GM12878 (cell line): ENCODE results near the gene MRRF. TPM values are rescaled to one million over a fixed set of nuclear protein-coding genes. Genes with fewer than 3 reads are reported as not detected.

Experiments used
- ATAC-seq: fragments of 200-7000 bp; cut with Tn5 transposase; 3 replicates; pipeline ENCODE4 v1.9.1; 2020; ENCODE audit warnings: mild to moderate bottlenecking, moderate library complexity
- BruUV-seq: library from RNA; stranded (reverse); fragments of 400-500 nt; replicated peaks from 2 replicates; lab custom pipeline; 2021; lab: Mats Ljungman, UMichigan
- CTCF ChIA-PET: fragments of 300-600 bp; sonication (Branson Sonifier 250); formaldehyde crosslinking; extraction: SDS; loops from one replicate; lab custom pipeline; 2021; ENCODE audit warnings: inconsistent platforms; lab: Yijun Ruan, JAX
- POLR2A ChIA-PET: fragments of 350-600 bp; formaldehyde crosslinking; extraction: SDS; loops from one replicate; lab custom pipeline; 2021; ENCODE audit warnings: inconsistent platforms; lab: Charles Lee
- RAD21 ChIA-PET: fragments of 300-600 bp; sonication (Branson Sonifier 250); formaldehyde crosslinking; loops from one replicate; lab custom pipeline; 2023; ENCODE audit warnings: antibody characterized with exemption; ENCODE audit not compliant: unreplicated experiment; lab: Charles Lee
- SMC1A ChIA-PET: fragments of 300-600 bp; sonication (Branson Sonifier 250); formaldehyde crosslinking; loops from one replicate; lab custom pipeline; 2023; ENCODE audit not compliant: unreplicated experiment, uncharacterized antibody; lab: Charles Lee
- DNase-seq: peaks from one replicate; pipeline ENCODE4 v3.0.0-alpha.2; 2011; ENCODE audit warnings: low read depth, low spot score
- FAIRE-seq: peaks from 3 replicates; lab custom pipeline; 2011; peaks lifted over from hg19 to GRCh38; lab: Jason Lieb, UNC
- H2AFZ ChIP-seq: 2 replicates; pipeline ENCODE4 v1.6.0; 2011; ENCODE audit warnings: low read depth, low read length, control low read depth; ENCODE audit not compliant: control insufficient read depth
- H3K27ac ChIP-seq: 2 replicates; pipeline ENCODE4 v1.5.1; 2011; ENCODE audit warnings: control low read depth; ENCODE audit not compliant: control insufficient read depth, insufficient read depth
- H3K27me3 ChIP-seq, 2 experiments: replicated peaks in 1 of 2; 2 replicates each; pipeline versions ENCODE4 v1.6.0 to v1.6.1; 2011; ENCODE audit warnings: low read length in 1 of 2; ENCODE audit not compliant: control insufficient read depth in 2 of 2, insufficient read depth in 2 of 2
- H3K36me3 ChIP-seq, 2 experiments: 2 replicates each; pipeline ENCODE4 v1.5.1; 2011; ENCODE audit warnings: low read length in 1 of 2; ENCODE audit not compliant: control insufficient read depth in 2 of 2, insufficient read depth in 2 of 2
- H3K4me1 ChIP-seq: 2 replicates; pipeline ENCODE4 v1.6.1; 2011; ENCODE audit warnings: mild to moderate bottlenecking, low read length, moderate library complexity, mixed read lengths; ENCODE audit not compliant: control insufficient read depth, insufficient read depth
- H3K4me2 ChIP-seq: 2 replicates; pipeline ENCODE4 v1.6.0; 2011; ENCODE audit warnings: control low read depth; ENCODE audit not compliant: control insufficient read depth, insufficient read depth
- H3K4me3 ChIP-seq: fragments of 200-600 bp; sonication (generic); 2 replicates; pipeline ENCODE4 v1.5.1; 2016
- H3K79me2 ChIP-seq: 2 replicates; pipeline ENCODE4 v1.6.0; 2011; ENCODE audit warnings: low read length; ENCODE audit not compliant: control insufficient read depth, insufficient read depth
- H3K9ac ChIP-seq: 2 replicates; pipeline ENCODE4 v1.8.0; 2011; ENCODE audit warnings: low read length, control low read depth, mixed read lengths; ENCODE audit not compliant: control insufficient read depth, insufficient read depth
- H3K9me3 ChIP-seq: replicated peaks from 3 replicates; pipeline ENCODE4 v1.5.1; 2011; ENCODE audit warnings: mild to moderate bottlenecking, low read length; ENCODE audit not compliant: control insufficient read depth, insufficient read depth
- H4K20me1 ChIP-seq: 2 replicates; pipeline ENCODE4 v1.6.0; 2011; ENCODE audit not compliant: control insufficient read depth, insufficient read depth
- ATF3 ChIP-seq: IDR thresholded peaks from 2 replicates; pipeline ENCODE4 v1.6.1; 2011; ENCODE audit warnings: low read depth, mild to moderate bottlenecking, low read length, moderate library complexity, borderline replicate concordance; ENCODE audit errors: extremely low read depth
- BCL3 ChIP-seq: IDR thresholded peaks from 2 replicates; pipeline ENCODE4 v1.6.1; 2011; ENCODE audit warnings: borderline replicate concordance, low read depth, mild to moderate bottlenecking, moderate library complexity, low read length; ENCODE audit not compliant: insufficient read depth, poor library complexity, severe bottlenecking
- CHD1 ChIP-seq: IDR thresholded peaks from 2 replicates; pipeline ENCODE4 v1.6.1; 2012; ENCODE audit warnings: low read depth, low read length, improper control_type of control experiment
- CHD4 ChIP-seq: fragments of 200-600 bp; sonication (generic); IDR thresholded peaks from 2 replicates; pipeline ENCODE4 v1.6.1; 2016; ENCODE audit warnings: mild to moderate bottlenecking
- KAT2A ChIP-seq: conservative IDR thresholded peaks from 2 replicates; pipeline ENCODE4 v1.6.1; 2011; ENCODE audit warnings: low read depth, low read length; ENCODE audit not compliant: control insufficient read depth
- MEF2B ChIP-seq: fragments of 450-650 bp; IDR thresholded peaks from 2 replicates; pipeline ENCODE4 v1.6.1; 2018; ENCODE audit warnings: mild to moderate bottlenecking, moderate library complexity; ENCODE audit not compliant: partially characterized antibody, poor library complexity, severe bottlenecking
- NFYA ChIP-seq: IDR thresholded peaks from 2 replicates; pipeline ENCODE4 v1.6.1; 2011; ENCODE audit warnings: low read depth, mild to moderate bottlenecking, low read length, improper control_type of control experiment, borderline replicate concordance
- NR2C1 ChIP-seq: fragments of 450-650 bp; IDR thresholded peaks from 2 replicates; pipeline ENCODE4 v1.6.1; 2017; ENCODE audit warnings: antibody characterized with exemption, mild to moderate bottlenecking, moderate library complexity
- POLR2AphosphoS5 ChIP-seq: IDR thresholded peaks from 2 replicates; pipeline ENCODE4 v1.6.1; 2011; ENCODE audit warnings: mild to moderate bottlenecking, low read length, inconsistent platforms
- RAD21 ChIP-seq: IDR thresholded peaks from 2 replicates; pipeline ENCODE4 v1.6.1; 2011; ENCODE audit warnings: mild to moderate bottlenecking, low read depth, low read length, moderate library complexity; ENCODE audit not compliant: insufficient read depth
- RUNX3 ChIP-seq: IDR thresholded peaks from 2 replicates; pipeline ENCODE4 v1.6.1; 2012; ENCODE audit warnings: low read length, inconsistent platforms
- SMARCA5 ChIP-seq: fragments of 450-650 bp; IDR thresholded peaks from 2 replicates; pipeline ENCODE4 v1.6.1; 2017; ENCODE audit warnings: mild to moderate bottlenecking
- SREBF1 ChIP-seq: IDR thresholded peaks from 2 replicates; pipeline ENCODE4 v1.6.1; 2012; ENCODE audit warnings: mild to moderate bottlenecking, low read length
- USF2 ChIP-seq: IDR thresholded peaks from 2 replicates; pipeline ENCODE4 v1.6.1; 2011; ENCODE audit warnings: low read depth, low read length, improper control_type of control experiment, borderline replicate concordance
- ZNF207 ChIP-seq: fragments of 450-650 bp; IDR thresholded peaks from 2 replicates; pipeline ENCODE4 v1.6.1; 2014; ENCODE audit warnings: antibody characterized with exemption, mild to moderate bottlenecking, borderline replicate concordance
- ZNF217 ChIP-seq: fragments of 450-650 bp; IDR thresholded peaks from 2 replicates; pipeline ENCODE4 v1.6.1; 2017; ENCODE audit warnings: antibody characterized with exemption, mild to moderate bottlenecking
- ZNF274 ChIP-seq: IDR thresholded peaks from one replicate; pipeline ENCODE4 v1.8.0; 2011; ENCODE audit not compliant: insufficient read length, insufficient read depth
- whole genome bisulfite sequencing: methylation state at CpG from one replicate; pipeline ENCODE4 v1.1.6; 2016; ENCODE audit warnings: low lambda C conversion rate; ENCODE audit not compliant: insufficient replicate concordance, insufficient coverage; ENCODE audit errors: missing lambda C conversion rate; 5-methylcytosine and 5-hydroxymethylcytosine counted together
- in situ Hi-C: fragments of 300-500 bp; cut with MboI; formaldehyde crosslinking; loops from 9 replicates; pipeline ENCODE4 v1.14.3; 2018; ENCODE audit warnings: mixed read lengths
- intact Hi-C: fragments of 100-400 bp; cut with micrococcal nuclease; formaldehyde crosslinking; loops from one replicate; pipeline ENCODE4 v1.14.2; 2022; ENCODE audit not compliant: unreplicated experiment
- polyA plus RNA-seq, 11 experiments: library from polyadenylated mRNA; depleted of rRNA in 4 of 11; unstranded in 6 of 11; stranded (reverse) in 5 of 11; fragments of >200 nt; fragmentation: Nextera tagmentation in 4 of 11; fragmentation: Illumina TruSeq in 1 of 11; extraction: Ambion mirVana in 4 of 11; extraction: Trizol in 1 of 11; gene quantifications; 1 replicate in 1 of 11; 2 replicates in 10 of 11; pipeline versions ENCODE4 v1.2.1 to v1.2.3, GENCODE V29; 2011 to 2016; ENCODE audit warnings: inconsistent platforms in 2 of 11, missing spikeins in 2 of 11, low read depth in 1 of 11
- total RNA-seq, 4 experiments: library from RNA; depleted of rRNA in 3 of 4; stranded (reverse); fragments of >200 nt in 3 of 4; fragmentation: Illumina TruSeq in 1 of 4; extraction: Trizol in 1 of 4; gene quantifications; 2 replicates each; pipeline versions ENCODE4 v1.2.1 to v1.2.3, GENCODE V29; 2013 to 2021

MRRF gene
- total and polyA plus RNA-seq, 10 of the 15 experiments (the other 5 are each of a cell fraction or from before 2014, with no cell fraction given), result 64.8 to 112 (median 76.4) TPM

- intact Hi-C loops, result no loop called here
- Histone ChIP-seq H3K27me3 (no peaks in the 10 kb centered on the region), H3K79me2 (no peaks in the 10 kb centered on the region), H3K36me3 (peaks cover 3 to 19% of the 10 kb centered on the region in 2 experiments), H2AFZ (no peak overlapping the region), H3K9ac (no peak overlapping the region), H3K9me3 (no peaks in the 10 kb centered on the region), H3K4me1 (no peaks in the 10 kb centered on the region), H3K4me3 (no peak overlapping the region), H3K27ac (no peak overlapping the region)
- no peak for DNase-seq
- POLR2A ChIA-PET, result no interaction called here
- WGBS, result 72% methylated on average over 2 of the region's 2 CpGs
- in situ Hi-C loops, result no loop called here
- SMC1A ChIA-PET, result interaction anchor here (1.3 kb wide), 1 partner anchor 8 kb away, joined by 3 read pairs; no protein-coding TSS in a partner anchor
- RAD21 ChIA-PET, result no interaction called here
- no peak for ATAC-seq
- TF ChIP-seq POLR2AphosphoS5, result no peak
- TF ChIP-seq NR2C1, result no peak
- TF ChIP-seq NFYA, result no peak
- TF ChIP-seq RAD21, result no peak
- no peak for TF ChIP-seq USF2
- TF ChIP-seq ZNF207, result no peak
- no peak for TF ChIP-seq CHD1
- no peak for TF ChIP-seq BCL3
- no peak for TF ChIP-seq CHD4
- TF ChIP-seq ZNF274, result no peak
- TF ChIP-seq SMARCA5, result no peak
- TF ChIP-seq KAT2A, result no peak
- no peak for TF ChIP-seq ZNF217
- no peak for TF ChIP-seq RUNX3
- no peak for TF ChIP-seq SREBF1
- no peak for TF ChIP-seq ATF3
- no peak for TF ChIP-seq MEF2B
- TF ChIP-seq, all 136 proteins: peak for 0
- no TSS peak for BruUV-seq
- H3K4me2 ChIP-seq, result no peak overlapping the region
- CTCF ChIA-PET, result no interaction called here
- FAIRE-seq, result no peak
- no peaks in the 10 kb centered on the region for H4K20me1 ChIP-seq
Measured at GRCh38 chr9:122309861-122310260, 45.2 kb downstream of the MRRF start.
